ENCODE data around the gene VPS39.
A peak's percentile ranks its signal among the peaks of the same experiment; 100 is the strongest.

VPS39 gene

DNA sequence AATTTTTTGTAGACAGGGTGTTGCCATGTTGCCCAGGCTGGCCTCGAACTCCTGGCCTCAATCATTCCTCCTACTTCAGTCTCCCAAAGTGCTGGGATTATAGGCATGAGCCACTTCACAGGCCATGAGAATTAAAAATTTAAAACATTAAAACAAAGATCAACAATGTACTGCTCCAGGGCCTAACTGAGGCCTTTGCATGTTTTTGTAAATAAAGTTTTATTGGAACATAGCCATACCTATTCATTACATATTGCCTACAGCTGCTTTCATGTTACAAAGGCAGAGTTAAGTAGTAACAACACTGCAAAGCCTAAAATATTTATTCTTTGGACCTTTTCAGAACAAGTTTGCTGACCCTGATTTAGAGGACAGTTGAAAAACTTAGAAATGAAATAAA lies 9.6 kb downstream of the VPS39 start:
- no peak for DNase-seq (ENCODE audit: low read depth)

DNA sequence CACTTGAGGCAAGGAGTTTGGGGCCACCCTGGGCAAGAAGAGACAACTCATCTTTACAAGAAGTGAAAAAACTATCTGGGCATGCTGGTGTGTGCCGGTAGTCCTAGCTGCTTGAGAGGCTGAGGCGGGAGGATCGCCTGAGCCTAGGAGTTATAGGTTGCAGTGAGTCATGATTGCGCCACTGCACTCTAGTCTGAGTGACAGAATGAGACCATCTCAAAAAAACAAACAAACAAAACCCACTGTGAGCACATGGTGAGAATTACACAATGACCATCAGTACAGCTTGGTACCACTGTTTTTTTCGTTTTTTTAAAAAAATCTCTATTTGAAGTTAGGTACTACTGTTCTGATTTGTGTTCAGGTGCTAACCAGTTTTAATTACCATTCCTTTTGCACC lies 13.6 kb downstream of the VPS39 start:
- DNase-seq (ENCODE audit: low read depth) = peak; percentile 74

DNA sequence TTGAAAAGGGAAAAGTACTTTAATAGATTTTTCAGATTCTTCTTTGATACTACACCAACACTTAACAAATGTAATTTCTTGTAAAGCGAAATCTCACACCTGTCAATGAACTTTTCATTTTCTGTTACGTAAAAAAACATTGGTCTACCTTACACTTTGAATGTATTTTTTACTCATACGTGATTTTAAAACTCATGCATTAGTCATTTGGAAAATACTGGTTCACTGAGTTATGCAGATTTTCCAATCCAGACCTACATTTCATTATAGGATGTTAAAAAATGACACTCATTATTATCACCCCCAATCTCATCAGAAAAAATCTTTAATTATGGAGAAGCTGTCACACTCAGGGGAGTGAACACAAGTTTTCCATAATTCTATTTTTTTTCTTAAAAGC lies 14.7 kb downstream of the VPS39 start:
- no peak for DNase-seq (ENCODE audit: low read depth)

DNA sequence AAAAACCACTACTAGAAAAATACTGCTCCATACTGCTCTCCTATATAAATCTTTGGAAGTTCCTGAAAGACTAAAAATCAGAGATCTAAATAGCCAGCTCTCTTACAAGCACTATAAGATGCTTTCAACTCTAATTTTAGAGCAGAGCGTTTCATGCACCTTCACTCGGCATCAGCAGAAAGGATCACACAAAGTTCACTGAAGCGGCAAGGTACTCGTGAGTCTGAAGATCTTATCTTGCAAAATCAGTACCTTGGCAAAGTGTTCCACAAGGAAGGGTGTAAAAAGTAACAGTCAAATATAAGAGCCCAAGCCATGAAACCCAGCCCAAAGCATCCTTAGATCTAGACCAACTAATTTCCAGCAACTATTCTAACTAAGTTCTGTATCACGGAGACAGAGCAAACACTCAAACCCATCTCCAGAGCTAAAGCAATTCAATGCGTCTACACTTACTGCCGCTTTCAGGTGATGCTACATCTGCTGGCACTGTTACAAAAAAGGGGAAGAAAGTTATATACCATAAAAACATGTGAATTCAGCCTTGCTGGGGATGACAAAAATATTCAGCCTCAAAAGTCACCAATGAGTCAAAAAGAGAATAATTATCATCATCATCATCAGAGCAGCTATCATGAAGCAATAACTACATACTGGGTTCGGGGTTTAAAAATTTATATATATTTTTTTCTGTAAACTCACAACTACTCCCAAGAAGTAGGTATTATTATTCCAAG lies 16.3 kb downstream of the VPS39 start:
- DNase-seq (ENCODE audit: low read depth) = no peak

DNA sequence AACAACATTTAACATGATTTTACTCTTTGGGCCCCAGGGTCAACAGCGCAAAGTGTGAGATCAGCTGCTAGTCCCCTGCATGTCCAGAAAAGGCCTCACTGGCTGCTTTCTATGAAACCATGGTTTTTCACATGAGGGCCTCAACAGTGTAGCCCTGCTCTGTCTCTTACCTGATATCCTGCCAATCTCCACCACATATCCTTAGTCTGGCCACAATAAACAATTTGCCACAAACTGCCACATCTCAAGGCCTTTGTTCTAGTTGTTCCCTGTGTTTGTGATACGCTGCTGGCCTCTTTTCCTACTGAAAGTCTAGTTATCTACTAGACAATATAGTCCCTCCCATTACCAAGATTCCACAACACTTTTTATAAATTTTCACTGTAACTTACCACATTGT lies 17.7 kb downstream of the VPS39 start:
- DNase-seq (ENCODE audit: low read depth) = no peak

DNA sequence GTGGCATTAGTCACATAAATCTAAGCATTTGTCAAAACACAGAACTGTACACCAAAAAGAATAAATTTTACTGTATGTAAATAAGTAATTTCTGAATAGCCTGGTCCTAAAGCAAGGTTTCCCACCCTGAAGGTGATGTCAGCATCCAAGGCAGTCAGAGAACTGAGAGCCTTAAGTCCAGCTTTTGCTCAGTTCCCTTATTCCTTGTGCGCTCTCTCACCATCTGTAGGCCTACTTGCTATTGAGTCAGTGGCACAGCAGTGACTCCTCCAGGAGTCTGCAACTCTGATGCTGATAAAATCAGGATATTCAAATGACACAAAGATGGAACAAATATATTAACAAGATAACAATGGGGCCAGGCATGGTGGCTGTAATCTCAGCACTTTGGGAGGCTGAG lies 22.3 kb downstream of the VPS39 start:
- no peak for DNase-seq (ENCODE audit: low read depth)

DNA sequence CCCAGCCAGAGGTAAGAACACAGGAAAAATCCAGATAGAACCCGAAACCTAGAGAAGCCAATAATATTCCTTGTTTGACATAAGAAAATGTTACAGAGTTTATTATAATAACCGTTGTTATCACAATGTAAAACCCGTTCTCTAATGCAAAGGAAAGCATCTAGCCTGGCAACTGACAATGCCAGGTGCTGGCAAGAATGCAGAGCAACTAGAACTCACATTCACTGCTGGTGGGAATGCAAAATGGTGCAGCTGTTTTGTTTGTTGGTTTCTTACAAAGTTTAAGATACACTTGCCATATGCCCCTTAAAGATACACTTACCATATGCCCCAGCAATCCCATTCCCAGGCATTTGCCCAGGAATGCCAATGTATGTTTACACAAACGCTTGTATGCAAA lies 23.4 kb downstream of the VPS39 start:
- DNase-seq (ENCODE audit: low read depth) = no peak

DNA sequence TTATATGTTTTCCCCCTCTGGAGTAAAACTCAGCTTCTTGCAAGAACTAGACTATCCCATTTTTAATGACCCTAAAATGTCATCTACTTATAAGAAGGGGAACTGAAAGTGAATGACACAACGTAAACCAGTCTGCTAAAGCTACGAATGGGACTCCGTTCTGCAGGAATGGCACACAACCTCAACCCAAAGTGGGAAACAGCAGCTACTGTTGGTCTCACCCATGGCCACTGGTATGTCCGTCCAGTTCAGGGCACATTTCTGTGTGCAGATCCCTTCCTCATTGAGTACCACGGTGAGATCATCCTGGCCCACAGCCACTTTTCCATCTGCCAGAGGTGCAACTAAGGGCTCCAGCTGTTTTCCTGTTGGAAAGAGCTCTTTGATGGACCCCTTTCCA lies 23.8 kb downstream of the VPS39 start:
- no peak for DNase-seq (ENCODE audit: low read depth)

DNA sequence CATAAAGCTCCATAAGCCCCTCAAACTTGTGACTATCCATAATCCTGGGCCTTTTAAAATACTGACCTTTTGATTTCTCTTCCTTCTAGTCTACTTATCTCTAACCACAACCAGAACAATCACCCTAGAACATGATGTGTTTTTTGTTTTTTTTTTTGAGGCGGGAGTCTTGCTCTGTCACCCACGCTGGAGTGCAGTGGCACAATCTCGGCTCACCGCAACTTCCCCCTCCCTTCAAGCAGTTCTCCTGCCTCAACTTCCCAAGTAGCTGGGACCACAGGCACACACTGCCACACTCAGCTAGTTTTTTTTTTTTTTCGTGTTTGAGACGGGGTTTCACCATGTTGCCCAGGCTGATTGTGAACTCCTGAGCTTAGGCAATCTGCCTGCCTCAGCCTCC lies 25.1 kb downstream of the VPS39 start:
- no peak for DNase-seq (ENCODE audit: low read depth)

DNA sequence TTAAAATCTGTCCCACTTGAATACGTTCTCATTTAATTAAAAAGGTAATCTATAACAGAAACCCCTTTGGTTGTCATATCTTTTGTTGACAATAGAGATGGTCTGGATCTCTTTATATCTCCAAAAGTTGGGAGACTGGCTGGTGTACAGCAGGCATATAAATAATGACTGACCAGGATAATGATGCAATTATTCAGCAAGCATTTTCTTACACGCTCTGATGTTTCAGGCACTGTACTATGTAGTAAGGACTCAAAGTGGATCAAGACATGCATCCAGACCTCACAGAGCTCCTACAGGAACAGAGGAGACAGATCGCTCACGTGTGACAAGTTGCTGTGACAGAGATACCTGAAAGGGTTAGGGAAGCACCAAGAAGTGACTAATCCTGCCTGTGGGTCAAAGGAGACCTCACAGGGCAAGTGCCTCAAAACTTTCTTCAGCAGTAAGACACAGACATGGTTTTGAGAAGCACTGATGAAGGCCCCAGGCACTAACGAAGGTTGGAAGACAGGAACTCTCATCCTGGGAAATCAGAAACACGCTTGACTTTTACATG lies 25.7 kb downstream of the VPS39 start:
- DNase-seq (ENCODE audit: low read depth) = no peak

DNA sequence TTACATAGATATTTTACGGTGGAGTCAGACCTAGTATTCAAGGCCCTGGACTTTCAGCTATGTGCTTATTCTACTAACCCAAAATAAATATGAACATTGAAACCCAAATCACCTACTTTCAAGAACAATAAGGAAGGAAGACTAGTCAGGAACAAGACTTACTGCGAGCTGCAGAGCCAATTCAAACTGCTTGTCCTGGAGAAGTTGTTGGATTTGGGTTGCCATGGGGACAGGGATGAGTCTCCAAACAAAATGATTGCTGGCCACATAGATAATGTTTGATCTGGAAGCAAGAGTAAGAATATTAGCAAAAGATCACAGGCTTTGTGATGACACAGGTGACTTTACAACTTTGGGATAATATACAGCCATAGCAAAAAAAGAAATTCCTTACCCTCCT lies 30.0 kb downstream of the VPS39 start:
- no peak for DNase-seq (ENCODE audit: low read depth)

DNA sequence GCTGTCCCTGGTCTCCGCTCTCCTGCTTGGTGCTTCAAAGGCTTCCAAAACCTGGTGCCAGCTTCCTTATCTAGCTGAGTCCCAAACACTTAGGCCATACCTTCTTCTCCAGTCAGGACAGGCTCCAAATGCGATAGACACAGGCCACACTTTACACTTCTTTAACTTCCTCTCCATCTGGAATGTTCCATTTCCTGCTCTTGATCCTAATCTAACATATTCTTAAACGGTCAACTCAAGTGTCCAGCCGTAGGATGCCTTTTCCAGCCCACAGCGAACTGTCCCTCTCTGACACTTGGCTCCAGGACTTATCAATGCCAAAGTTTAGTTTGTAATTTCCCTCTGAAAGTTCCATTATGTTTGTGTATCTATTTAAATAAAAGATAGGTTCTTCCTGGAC lies 32.4 kb downstream of the VPS39 start:
- DNase-seq (ENCODE audit: low read depth) = no peak

DNA sequence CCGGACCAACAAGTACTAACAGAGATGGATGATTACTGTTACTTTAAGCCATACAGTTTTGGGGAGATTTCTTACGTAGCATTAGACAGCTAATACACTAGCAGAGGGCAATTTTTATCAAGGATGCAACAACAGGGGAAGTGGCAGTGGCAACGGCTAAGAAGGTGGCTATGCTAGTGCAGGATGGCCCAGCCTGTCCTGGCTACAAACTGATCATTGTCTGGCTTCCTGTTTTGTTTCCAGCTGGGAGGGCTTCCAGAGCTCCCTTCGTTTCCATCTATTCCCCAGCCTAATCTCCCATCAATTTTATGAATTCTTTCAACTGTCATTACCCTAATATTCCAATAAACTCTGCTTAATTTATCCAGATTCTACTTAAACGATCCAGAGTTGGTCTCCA lies 35.6 kb downstream of the VPS39 start:
- DNase-seq (ENCODE audit: low read depth) = no peak

DNA sequence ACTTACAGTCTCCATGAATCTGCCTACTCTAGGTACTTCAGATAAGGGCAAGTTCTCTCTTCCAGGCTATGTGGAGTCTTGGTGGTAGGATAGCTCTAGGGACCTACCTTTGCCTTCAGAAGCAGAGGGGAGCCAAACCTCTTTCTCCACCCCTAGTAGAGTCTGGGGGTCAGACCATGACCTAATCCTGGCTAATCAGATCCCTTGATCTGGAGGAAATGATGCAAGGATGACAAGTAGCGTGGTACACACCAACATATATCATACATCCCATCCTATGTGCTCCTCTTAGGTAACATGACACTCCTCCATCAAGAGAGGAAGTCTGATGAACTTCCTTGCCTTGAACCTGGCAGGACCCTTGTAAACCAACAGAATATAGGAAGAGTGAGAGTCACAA lies 36.3 kb downstream of the VPS39 start:
- DNase-seq (ENCODE audit: low read depth) = no peak

DNA sequence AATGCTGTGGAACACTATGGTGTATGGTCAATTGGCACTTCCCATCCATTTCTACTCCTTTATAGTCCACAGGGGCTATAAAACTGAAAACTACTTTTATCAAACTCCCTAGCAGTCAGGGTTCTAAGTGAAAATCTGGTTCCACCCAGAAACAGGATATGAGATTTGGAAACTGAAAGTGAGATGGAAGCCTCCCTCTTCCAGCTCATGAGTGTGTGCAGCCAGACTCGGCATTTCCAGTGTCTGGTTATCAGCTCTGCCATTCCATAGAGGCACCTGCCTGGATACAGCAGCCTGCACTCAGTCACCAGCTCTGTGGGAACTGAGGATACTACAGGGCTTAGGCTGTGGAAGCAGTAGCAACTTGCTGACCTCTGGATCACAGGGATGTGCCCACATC lies 37.0 kb downstream of the VPS39 start:
- DNase-seq (ENCODE audit: low read depth) = peak; percentile 24

DNA sequence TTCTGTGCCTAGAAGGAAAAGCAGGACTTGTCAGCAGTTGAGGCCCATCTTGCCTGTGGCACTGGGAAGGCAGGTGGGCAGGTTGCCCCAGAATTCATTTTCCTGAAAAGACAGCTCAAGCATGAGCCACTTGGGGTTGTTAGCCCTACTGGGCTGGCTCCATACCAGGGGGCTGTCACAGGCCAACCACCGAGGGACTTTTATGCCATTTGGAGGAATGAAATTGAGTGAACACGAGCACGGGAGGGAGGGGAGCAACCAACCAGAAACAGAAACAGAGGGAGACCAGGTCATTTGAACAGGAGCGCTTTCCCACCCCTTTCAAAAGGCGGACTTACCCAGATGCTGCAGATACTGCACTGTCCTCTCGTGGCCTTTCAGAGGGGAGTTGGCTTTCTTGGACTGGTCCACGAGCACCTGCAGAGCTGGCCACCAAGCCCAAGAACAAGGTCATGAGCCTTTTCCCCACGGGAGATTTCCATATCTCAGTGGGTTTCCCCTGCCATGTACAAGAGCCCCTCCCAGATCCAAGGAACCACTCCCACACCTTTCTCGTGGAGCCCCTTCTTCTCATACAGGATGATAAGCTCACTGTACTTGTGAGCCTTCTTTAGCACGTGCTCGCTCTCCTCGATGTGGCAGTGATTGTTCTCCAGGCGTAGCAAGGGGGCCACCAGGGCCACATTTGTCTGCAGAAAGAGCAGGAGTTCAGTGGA lies 41.7 kb downstream of the VPS39 start:
- no peak for DNase-seq (ENCODE audit: low read depth)

DNA sequence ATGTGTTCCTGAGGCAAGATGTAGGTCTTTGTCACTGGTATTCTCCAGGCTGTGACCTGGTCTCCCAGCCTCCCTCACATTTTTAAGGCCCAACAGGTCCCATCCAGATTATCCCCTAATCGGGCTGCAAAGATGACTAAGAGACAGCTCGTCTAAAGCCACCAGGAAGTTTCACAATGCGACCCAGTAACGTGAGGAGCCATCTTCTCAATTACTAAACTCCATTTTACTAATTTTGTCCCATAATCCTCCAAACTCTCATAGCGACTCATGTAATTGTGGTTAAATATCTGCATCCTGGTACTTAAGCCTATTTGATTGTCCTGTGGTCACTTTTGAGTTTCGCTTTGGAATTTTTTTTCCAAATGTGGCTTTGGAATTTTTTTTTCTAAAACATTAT lies 43.0 kb downstream of the VPS39 start:
- DNase-seq (ENCODE audit: low read depth) = peak; percentile 47

DNA sequence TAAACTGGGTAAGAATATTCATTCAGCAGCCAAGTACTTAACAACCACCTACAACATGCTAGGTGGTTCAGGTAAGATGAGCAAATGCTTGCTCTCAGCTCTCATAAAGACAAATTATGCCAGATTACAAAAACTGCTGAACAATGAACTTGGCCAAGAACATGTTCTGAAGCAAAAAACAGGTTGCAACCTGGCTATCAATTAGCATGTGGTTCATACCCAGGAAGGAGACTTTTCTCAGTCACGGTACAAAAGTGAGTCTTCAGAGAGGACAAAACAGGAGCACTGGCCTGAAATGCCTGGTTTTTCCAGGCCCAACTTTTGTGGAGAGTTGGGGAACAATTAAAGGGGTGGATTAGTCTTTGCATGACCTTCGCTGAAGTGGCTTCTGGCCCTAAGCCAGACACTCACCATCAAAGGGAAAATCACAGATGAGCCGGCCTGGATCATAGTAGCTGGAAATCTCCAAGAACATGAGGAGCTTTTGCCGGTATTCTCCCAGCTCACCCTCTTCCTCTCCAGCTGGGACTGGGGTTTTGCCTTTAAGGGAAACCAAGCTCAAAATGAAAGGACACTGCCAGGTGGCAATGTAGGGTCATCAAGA lies 44.1 kb downstream of the VPS39 start:
- DNase-seq (ENCODE audit: low read depth) = no peak

DNA sequence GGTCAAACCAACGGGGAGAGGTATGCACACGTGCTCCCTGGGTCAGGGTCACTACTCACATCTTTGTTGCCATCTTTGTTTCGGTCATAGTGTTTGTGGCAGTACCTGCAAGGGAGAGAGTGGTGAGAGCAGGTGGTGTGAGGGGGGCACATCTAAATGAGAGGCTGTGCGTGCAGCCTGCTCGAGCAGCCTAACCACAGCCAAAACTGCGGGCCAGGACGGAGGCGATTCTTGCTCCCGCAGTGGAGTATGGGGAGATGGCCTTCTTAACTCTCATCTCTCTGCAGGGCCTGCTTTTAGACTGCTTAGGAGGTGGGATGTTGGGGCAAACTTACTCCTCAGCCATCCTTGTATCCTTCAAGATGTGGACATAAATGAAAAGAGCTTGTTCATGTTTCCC lies 44.8 kb downstream of the VPS39 start:
- DNase-seq (ENCODE audit: low read depth) = no peak

DNA sequence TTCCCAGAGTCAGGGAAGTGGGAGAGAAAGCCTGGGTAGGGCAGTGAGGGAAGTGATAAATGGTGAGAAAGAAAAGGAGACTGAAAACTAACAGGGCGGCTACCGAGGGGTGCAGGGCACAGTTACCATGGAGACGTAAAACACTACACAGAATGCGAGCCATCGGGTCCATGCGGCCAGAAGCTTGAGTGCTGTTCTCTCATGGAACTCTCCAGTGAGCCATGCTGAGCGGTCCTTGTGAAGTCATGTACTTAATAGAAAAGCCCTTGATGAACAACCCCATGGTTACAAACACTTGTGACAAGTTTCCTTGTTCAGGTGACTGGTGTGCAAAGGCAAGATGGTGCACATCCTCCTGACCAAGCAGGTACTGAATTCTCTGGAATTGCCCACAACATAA lies 48.0 kb downstream of the VPS39 start:
- no peak for DNase-seq (ENCODE audit: low read depth)

DNA sequence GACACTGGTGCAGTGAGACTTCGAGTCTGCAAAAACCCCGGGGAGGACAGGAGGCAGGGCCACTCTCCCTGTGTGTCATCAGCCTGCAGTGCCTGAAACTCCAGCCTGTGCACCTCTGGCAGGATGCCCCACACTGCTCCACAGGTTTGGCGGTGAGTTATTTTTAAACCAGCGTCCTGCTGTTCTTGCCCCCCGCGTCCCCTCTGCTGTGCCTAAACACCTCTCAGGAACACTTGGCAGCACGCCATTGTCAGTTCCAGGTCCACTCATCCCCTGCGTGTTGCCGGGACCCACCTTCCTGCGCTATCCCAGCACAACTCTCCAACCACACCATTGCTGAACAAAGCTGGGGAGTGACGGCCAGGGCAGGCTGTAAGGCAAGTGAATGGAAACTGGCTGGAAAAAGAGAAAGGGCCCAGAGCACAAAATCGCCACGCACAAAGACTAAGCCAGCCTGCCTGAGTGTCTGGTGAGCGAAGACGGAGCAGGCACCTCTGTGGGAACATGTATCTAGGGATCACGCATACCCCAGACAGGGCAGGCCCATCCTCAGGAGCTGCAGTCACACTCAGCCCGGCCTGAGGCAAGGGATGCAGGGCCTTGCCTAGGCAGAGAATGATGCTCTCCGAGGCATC lies 48.6 kb downstream of the VPS39 start:
- DNase-seq (ENCODE audit: low read depth) = no peak

DNA sequence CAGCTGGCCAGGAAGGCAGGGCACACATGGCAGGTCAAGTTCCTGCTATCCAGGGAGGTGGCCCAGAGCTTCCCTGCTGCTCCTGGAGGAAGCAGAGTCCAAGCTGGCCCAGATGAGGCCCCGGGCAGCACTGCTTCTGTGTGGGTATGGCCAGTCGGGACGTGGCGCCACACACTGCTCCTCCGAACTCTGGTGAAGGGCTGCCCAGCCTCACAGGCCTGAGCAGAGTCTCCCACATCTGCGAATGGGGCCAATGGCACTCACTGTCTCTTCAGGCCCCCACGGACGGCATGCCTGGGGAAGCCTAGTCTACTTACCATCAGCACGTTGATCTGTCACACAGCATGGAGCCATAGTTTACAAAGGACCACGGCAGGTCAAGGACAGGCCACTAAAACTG lies 49.2 kb downstream of the VPS39 start:
- no peak for DNase-seq (ENCODE audit: low read depth)
